ENCODE measurements around the gene EVX1. TPM values are rescaled to one million over a fixed set of nuclear protein-coding genes. Genes with fewer than 3 reads are reported as not detected.
A peak's percentile ranks its signal among the peaks of the same experiment; 100 is the strongest.

Gene EVX1
- total RNA-seq, 1 donor from 2014 or later: 0.51 TPM

DNA sequence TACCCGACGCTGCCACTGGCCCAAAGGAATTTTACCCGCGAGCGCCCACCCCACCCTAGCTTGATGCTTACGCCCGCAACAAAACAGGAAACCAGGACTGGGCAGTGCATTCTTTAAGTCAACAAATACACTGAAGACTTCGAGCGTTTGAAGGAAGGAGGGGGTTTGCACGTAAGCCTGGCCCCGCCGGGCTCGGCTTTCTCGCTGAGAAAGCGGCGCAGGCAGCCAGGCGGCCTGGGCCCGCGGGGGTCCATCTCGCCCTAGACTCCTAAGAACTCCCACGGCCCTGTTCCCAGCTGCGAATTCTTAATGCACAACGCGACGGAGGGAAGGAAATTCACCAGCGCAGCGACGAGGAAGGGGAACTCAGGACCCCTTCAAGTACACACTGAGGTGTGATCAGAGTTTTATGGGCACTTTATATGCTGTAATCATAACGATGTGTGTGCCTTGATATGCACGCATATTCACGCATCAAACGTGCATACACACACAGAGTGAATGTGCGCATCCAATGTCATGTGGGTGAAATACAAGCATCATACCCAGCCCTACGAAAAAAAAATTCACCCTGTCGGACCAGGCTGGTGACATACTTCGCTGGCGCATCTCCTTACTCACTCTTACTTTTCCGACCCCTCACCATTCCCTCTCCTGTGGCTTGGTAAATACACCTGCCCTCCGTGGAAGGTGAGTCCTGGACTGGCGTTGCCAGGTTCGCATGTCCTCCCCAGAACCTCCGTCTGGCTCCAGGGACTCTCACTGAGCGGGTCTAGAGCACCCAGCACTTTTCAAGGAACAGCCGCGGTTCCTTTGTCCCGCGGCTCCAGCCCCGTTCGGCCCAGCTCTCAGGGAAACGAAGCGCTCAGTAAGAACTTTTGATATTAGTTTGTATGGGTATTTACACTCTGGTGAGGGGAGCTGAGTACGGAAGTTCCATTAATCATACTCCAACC, 37.0 kb upstream of the EVX1 start:
- Mint-ChIP-seq H3K9me3 (ENCODE audit: unreplicated experiment) (no peaks in the 10 kb centered on the region), H3K36me3 (ENCODE audit: low read depth, unreplicated experiment) (no peaks in the 10 kb centered on the region), H3K4me1 (ENCODE audit: unreplicated experiment) (peaks cover 28% of the 10 kb centered on the region), H3K4me3 (ENCODE audit: unreplicated experiment) (peak overlapping the region; percentile 70), H3K27me3 (ENCODE audit: unreplicated experiment) (peaks cover 25% of the 10 kb centered on the region), H3K27ac (ENCODE audit: unreplicated experiment) (no peak overlapping the region)
- TF ChIP-seq, protein P1, sequence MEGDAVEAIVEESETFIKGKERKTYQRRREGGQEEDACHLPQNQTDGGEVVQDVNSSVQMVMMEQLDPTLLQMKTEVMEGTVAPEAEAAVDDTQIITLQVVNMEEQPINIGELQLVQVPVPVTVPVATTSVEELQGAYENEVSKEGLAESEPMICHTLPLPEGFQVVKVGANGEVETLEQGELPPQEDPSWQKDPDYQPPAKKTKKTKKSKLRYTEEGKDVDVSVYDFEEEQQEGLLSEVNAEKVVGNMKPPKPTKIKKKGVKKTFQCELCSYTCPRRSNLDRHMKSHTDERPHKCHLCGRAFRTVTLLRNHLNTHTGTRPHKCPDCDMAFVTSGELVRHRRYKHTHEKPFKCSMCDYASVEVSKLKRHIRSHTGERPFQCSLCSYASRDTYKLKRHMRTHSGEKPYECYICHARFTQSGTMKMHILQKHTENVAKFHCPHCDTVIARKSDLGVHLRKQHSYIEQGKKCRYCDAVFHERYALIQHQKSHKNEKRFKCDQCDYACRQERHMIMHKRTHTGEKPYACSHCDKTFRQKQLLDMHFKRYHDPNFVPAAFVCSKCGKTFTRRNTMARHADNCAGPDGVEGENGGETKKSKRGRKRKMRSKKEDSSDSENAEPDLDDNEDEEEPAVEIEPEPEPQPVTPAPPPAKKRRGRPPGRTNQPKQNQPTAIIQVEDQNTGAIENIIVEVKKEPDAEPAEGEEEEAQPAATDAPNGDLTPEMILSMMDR (IDR thresholded peaks at IDR 0.05; ENCODE audit: unreplicated experiment): no peak
- DNase-seq (ENCODE audit: low spot score): no peak

DNA sequence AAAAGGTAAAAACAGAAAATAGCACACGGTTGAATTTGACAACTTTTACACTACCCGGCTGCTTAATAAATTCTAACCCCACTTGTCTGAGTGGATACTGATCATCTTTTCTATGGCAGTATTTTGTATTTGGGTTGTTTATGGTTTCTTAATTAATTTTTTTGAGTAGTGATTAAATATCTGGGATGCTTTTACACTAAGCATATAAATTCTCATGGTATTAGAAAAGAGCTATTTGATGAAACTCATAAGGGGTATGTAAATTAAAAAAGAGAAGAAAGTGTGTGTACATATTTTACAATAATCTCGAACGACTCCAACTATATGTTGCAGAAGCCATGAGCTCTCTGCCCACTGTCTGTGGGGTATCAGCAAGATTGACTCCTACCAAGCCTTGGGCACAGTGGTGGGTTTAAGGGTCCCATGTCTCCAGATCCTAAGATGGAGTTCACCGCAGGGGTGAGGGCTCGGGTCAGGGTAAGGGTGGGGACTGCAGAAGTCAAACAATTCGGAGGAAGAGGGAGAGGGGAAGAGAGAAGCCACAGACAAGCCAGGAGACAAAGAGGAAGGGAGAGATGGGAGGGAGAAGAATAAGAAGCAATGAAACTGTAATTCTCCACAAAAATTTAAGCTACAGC, 35.1 kb upstream of the EVX1 start:
- no peak overlapping the region for H3K27ac Mint-ChIP-seq (ENCODE audit: unreplicated experiment)
- no peaks in the 10 kb centered on the region for H3K9me3 Mint-ChIP-seq (ENCODE audit: unreplicated experiment)
- DNase-seq (ENCODE audit: low spot score): no peak
- peaks cover 29% of the 10 kb centered on the region for H3K27me3 Mint-ChIP-seq (ENCODE audit: unreplicated experiment)
- H3K36me3 Mint-ChIP-seq (ENCODE audit: low read depth, unreplicated experiment): no peaks in the 10 kb centered on the region
- no peak overlapping the region for H3K4me3 Mint-ChIP-seq (ENCODE audit: unreplicated experiment)
- TF ChIP-seq, protein P1 (IDR thresholded peaks at IDR 0.05; ENCODE audit: unreplicated experiment): no peak
- H3K4me1 Mint-ChIP-seq (ENCODE audit: unreplicated experiment): peaks cover 12% of the 10 kb centered on the region

DNA sequence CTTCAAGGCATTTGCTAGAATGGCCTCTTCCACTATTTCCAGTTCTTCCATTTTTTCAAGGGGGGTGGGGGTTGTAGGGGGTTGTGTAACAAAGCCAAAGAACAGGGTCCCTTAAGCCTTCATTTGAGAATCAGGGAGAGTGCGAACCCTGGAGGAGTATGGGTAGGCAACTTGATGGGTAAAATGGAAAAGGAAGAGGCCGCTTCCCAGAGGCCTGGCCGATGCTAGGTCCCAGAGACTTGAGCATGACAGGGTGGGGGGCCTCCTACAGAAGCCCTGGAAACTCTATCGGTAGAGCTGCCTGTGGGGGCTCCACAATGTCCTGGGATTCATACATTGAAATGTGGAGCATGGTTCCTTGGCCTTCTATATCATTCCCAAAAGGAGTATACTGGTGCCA, 33.6 kb upstream of the EVX1 start:
- DNase-seq (ENCODE audit: low spot score): no peak
- H3K4me1 Mint-ChIP-seq (ENCODE audit: unreplicated experiment): peaks cover 12% of the 10 kb centered on the region
- H3K36me3 Mint-ChIP-seq (ENCODE audit: low read depth, unreplicated experiment): no peaks in the 10 kb centered on the region
- H3K4me3 Mint-ChIP-seq (ENCODE audit: unreplicated experiment): no peak overlapping the region
- TF ChIP-seq, protein P1 (IDR thresholded peaks at IDR 0.05; ENCODE audit: unreplicated experiment): no peak
- H3K27ac Mint-ChIP-seq (ENCODE audit: unreplicated experiment): no peak overlapping the region
- H3K27me3 Mint-ChIP-seq (ENCODE audit: unreplicated experiment): peaks cover 33% of the 10 kb centered on the region
- H3K9me3 Mint-ChIP-seq (ENCODE audit: unreplicated experiment): no peaks in the 10 kb centered on the region

DNA sequence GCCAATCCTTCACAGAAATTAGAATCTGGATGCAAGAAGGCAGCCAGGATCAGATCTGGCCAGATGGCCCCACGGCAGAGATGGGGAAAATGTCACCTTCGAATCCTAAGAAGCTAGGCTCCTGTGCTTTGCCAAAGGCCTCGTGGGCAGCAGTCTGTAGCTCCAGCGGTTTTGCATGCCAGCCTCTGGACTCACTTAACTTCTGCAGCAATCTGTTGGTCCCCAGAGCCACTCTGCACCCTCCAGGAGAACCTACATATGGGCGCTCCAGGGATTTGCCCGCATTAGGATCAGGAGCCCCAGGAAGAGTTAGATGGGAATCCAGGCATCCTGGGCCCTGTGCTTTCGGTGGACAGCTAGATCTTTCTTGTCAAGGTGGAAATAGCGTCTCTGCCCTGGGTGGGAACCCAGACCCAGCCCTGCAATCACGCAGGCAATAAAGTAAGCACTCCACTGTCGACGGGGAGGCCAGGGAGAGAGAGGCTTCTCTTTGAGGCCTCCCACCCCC, 32.6 kb upstream of the EVX1 start:
- TF ChIP-seq, protein P1 (IDR thresholded peaks at IDR 0.05; ENCODE audit: unreplicated experiment): no peak
- Mint-ChIP-seq H3K27ac (ENCODE audit: unreplicated experiment) (no peak overlapping the region), H3K4me1 (ENCODE audit: unreplicated experiment) (peaks cover 8% of the 10 kb centered on the region), H3K4me3 (ENCODE audit: unreplicated experiment) (no peak overlapping the region), H3K27me3 (ENCODE audit: unreplicated experiment) (peaks cover 25% of the 10 kb centered on the region), H3K36me3 (ENCODE audit: low read depth, unreplicated experiment) (no peaks in the 10 kb centered on the region), H3K9me3 (ENCODE audit: unreplicated experiment) (no peaks in the 10 kb centered on the region)
- no peak for DNase-seq (ENCODE audit: low spot score)
